ENCODE data around the gene USP3. TPM values are rescaled to one million over a fixed set of nuclear protein-coding genes. Genes with fewer than 3 reads are reported as not detected.

The USP3 gene
- total and polyA plus RNA-seq, 2 donors: 20.6 to 77.4 TPM

DNA sequence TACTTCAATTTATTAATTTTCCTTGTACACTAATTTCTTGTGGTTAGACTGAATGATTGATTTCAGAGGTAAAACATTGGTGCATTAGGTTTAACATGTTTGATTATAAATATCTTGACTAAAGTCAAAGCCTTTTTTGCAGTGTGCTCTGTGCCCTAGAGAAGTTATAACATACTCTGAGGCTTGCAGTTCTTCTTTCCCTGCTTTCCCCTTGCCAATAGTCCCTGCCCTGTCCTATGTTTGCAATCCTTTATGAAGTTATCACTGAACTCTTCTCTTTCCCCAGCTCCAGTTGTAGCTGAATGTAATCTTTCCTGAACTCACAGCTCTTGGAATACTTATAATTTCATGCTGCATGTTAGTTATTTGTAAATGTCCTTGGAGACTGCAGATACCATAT, 35.6 kb downstream of the USP3 start:
- H3K4me3 ChIP-seq (ENCODE audit: low read depth, low read length): no peak overlapping the region
- no peaks in the 10 kb centered on the region for H3K4me1 ChIP-seq (ENCODE audit: insufficient read depth)
- H3K27ac ChIP-seq (ENCODE audit: low read depth): no peak overlapping the region
- H3K36me3 ChIP-seq (ENCODE audit: insufficient read depth): no peaks in the 10 kb centered on the region
- DNase-seq (ENCODE audit: extremely low spot score): no peak

DNA sequence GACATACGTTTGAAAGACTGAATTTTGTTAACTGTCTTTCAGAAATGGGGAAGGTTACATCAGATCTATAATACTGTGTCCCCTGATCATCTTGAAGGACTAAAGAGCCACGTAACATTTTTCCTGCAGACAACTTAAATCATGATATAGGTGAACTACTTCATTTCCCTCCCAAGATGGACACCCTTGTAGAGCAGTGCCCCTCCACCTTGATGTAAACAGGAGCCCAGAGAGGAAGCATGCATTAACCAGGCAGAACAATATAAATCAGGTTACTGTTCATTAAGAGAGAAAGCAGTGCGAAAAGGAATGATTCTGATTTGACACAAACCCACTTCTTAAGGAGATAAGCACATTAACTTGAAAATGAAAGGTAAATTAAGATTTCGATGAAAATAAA, 36.1 kb downstream of the USP3 start:
- no peak for DNase-seq (ENCODE audit: extremely low spot score)
- Histone ChIP-seq H3K4me3 (ENCODE audit: low read depth, low read length) (no peak overlapping the region), H3K36me3 (ENCODE audit: insufficient read depth) (no peaks in the 10 kb centered on the region), H3K27ac (ENCODE audit: low read depth) (no peak overlapping the region), H3K4me1 (ENCODE audit: insufficient read depth) (no peaks in the 10 kb centered on the region)
- WGBS: 92% methylated on average over 4 of the region's 4 CpGs

DNA sequence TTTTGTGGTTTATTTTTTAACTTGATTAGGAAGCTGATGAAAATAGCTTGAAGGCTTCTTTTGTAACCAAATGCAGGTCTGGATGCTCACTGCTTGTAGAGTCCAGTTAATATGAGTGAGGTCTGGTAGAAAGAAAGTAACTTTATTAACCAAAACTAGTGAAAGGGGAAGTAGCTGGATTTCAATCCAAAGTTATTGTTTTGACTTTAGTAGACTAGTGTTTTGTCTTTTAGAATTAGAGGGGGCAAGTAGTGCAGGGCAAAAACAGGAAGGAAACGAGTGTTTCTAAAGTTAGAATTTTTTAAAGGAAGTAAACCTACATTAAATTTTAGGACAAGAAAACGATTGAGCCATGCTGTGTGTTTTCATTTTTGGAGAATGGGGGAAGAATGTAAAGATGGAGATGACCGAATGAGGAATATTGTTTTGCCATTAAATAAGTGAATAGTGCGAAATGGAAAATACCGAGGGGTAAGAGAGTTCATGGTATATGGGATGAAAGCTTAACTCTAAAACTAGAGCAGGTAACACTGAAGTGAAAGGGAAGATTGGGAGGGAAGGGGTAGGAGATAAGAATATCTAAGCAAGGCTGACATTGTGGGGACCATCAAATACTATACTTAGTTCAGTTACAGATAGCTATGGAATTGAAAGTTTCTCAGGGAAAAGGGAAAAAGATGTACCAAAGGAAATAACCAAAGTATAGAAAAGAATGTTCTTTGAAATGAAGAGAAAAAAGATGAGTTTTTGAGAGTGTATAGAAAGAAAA, 40.0 kb downstream of the USP3 start:
- Histone ChIP-seq H3K4me1 (ENCODE audit: insufficient read depth) (no peaks in the 10 kb centered on the region), H3K27ac (ENCODE audit: low read depth) (no peak overlapping the region), H3K4me3 (ENCODE audit: low read depth, low read length) (no peak overlapping the region), H3K36me3 (ENCODE audit: insufficient read depth) (no peaks in the 10 kb centered on the region)
- DNase-seq (ENCODE audit: extremely low spot score): no peak
- 80% methylated on average over 5 of the region's 5 CpGs for WGBS

DNA sequence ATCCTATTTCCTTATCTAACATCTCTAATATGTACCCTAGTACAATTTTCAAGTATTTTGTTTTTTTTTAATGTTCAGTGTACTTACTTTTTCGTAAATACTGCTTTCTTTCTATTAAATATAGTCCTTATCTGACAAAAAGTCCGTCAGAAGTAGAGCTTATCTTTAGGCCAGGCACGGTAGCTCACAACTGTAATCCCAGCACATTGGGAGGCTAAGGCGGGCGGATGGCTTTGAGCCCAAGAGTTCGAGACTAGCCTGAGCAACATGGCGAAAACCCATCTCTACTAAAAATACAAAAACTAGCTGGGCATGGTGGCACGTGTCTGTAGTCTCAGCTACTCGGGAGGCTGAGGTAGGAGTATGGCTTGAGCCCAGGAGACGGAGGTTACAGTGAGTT, 41.1 kb downstream of the USP3 start:
- no peak overlapping the region for H3K4me3 ChIP-seq (ENCODE audit: low read depth, low read length)
- DNase-seq (ENCODE audit: extremely low spot score): no peak
- 96% methylated on average over 10 of the region's 10 CpGs for WGBS
- no peaks in the 10 kb centered on the region for H3K36me3 ChIP-seq (ENCODE audit: insufficient read depth)
- H3K27ac ChIP-seq (ENCODE audit: low read depth): no peak overlapping the region
- no peaks in the 10 kb centered on the region for H3K4me1 ChIP-seq (ENCODE audit: insufficient read depth)

DNA sequence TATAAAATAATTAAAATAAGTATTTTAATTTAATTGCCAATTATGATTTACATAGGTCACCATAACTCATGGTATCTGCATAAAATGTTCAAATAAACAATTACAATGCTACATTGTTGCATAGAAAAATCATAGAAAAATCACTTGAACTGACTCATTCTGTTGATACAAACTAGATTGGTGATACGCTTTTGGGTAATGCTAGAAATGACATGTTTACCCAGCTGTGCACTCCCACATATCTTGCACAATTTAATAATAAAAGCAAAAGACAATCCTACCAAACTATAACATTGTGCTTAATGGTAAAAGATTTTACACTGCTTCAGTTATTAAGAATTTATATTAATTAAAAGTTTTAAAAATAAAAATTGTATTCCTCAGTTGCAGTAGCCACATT, 47.0 kb downstream of the USP3 start:
- Histone ChIP-seq H3K36me3 (ENCODE audit: insufficient read depth) (no peaks in the 10 kb centered on the region), H3K4me1 (ENCODE audit: insufficient read depth) (no peaks in the 10 kb centered on the region), H3K4me3 (ENCODE audit: low read depth, low read length) (no peak overlapping the region), H3K27ac (ENCODE audit: low read depth) (no peak overlapping the region)
- no peak for DNase-seq (ENCODE audit: extremely low spot score)
- 46% methylated on average over 1 of the region's 1 CpG for WGBS

DNA sequence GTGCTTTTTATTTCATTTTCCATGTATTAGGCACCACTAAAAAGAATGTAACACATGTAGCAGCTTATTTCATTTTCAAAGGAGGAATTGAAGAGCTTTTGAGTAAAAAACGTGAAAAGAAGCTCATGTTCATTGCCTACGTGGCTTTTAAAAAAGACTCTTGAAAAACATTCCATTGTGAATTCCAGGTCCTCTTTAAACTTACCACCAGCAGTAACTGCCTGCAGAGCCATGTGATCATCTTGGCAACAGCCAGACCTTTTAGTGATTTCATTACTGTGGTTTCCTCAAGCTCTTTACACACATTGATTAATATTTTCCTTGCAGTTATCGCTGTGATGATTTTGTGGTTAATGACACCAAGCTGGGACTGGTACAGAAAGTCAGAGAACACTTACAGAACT, 49.0 kb downstream of the USP3 start:
- peak; percentile 13 for DNase-seq (ENCODE audit: extremely low spot score)
- peak overlapping the region; percentile 38 for H3K27ac ChIP-seq (ENCODE audit: low read depth)
- 8% methylated on average over 3 of the region's 3 CpGs for WGBS
- H3K4me1 ChIP-seq (ENCODE audit: insufficient read depth): no peaks in the 10 kb centered on the region
- no peaks in the 10 kb centered on the region for H3K36me3 ChIP-seq (ENCODE audit: insufficient read depth)
- no peak overlapping the region for H3K4me3 ChIP-seq (ENCODE audit: low read depth, low read length)

DNA sequence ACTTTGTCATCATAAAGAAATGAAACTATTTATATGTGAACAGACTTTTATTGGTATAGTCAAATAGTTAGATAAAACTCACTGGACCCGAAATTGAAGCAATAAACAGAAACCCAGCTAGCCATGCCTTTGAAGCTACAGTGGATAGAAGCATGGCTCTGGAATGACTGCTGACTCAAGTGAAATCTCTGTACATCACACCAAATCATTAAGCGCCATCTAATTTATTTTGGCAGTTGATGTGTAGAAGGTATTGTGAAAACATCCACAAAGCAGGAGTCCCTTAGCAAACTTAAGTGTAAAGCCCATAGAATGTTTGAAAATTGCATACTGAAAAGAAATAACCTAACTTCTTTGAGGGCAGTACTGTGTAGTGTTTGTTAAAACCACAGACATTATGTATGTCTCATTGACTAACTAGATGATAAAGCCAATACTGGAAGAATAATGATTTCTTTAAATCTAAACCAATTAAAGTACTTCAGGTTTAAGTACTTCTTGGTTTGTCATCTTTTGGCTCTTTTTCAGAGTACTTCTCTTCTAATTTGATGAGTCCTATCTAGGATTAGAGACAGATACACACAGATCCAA, 50.0 kb downstream of the USP3 start:
- H3K27ac ChIP-seq (ENCODE audit: low read depth): no peak overlapping the region

DNA sequence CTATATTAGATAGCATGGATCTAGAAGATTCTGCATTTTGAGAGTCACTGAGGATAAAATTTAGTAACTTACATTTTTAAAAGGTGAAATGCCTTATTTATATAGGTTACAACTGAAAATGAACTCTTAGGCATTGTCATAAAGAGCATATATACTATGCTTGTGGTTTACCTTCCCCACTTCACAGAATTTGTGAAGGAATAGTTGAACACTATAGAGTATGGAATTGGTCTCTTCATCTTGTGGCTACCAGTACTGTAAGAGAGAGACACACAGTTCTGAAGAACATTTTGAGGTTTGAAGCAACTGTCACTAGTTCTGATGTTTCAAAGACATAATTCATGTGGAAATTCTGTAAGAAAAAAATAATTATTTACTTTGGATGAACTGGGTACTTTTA, 51.1 kb downstream of the USP3 start:
- Histone ChIP-seq H3K4me1 (ENCODE audit: insufficient read depth) (no peaks in the 10 kb centered on the region), H3K27ac (ENCODE audit: low read depth) (no peak overlapping the region), H3K4me3 (ENCODE audit: low read depth, low read length) (no peak overlapping the region), H3K36me3 (ENCODE audit: insufficient read depth) (no peaks in the 10 kb centered on the region)
- no peak for DNase-seq (ENCODE audit: extremely low spot score)

More for the DNA sequence above, 50.0 kb downstream of the USP3 start:
- Histone ChIP-seq H3K4me3 (ENCODE audit: low read depth, low read length) (no peak overlapping the region), H3K36me3 (ENCODE audit: insufficient read depth) (no peaks in the 10 kb centered on the region), H3K4me1 (ENCODE audit: insufficient read depth) (no peaks in the 10 kb centered on the region)
- WGBS: 60% methylated on average over 2 of the region's 2 CpGs
- DNase-seq (ENCODE audit: extremely low spot score): no peak

DNA sequence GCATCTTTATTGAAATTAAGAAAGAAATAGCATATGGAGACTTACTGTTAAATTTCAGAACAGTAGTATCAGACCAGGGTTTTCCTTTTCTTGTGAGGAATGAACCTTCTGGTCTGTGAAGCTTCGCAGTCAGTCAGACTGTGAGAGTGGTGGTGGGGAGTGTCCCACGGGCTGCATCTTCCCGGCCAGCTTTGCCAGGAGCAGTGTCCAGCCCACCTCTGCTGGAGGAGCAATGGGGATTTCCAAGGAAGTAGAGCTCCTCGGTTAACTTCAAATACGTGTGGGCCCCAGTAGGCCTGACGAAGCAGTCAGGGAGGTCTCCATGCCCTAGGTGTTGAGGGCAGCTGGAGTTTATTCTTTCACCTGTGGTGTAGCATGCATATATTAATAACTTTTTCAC, 51.9 kb downstream of the USP3 start:
- no peak overlapping the region for H3K4me3 ChIP-seq (ENCODE audit: low read depth, low read length)
- no peaks in the 10 kb centered on the region for H3K4me1 ChIP-seq (ENCODE audit: insufficient read depth)
- no peaks in the 10 kb centered on the region for H3K36me3 ChIP-seq (ENCODE audit: insufficient read depth)
- DNase-seq (ENCODE audit: extremely low spot score): no peak
- no peak overlapping the region for H3K27ac ChIP-seq (ENCODE audit: low read depth)
- WGBS: 85% methylated on average over 6 of the region's 6 CpGs

DNA sequence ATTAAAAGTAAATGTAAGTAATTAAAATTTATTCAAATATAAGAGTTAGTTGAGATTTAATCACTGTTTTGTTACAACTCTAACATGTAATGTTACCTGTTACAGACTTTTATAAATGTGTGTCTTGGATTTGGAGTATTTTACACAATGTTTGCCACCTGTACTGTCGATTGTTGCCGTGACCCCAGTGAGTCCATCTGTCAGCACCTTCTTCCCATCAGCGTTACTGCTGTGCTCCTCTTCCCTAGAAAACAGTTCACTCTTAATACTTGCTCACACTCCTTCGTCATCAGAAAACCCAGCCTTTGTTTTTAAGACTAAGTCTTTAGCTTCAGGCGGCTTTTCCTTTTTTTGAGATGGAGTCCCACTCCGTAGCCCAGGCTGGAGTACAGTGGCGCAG, 52.3 kb downstream of the USP3 start:
- WGBS: 97% methylated on average over 7 of the region's 7 CpGs
- no peak overlapping the region for H3K4me3 ChIP-seq (ENCODE audit: low read depth, low read length)
- no peak overlapping the region for H3K27ac ChIP-seq (ENCODE audit: low read depth)
- DNase-seq (ENCODE audit: extremely low spot score): no peak
- no peaks in the 10 kb centered on the region for H3K4me1 ChIP-seq (ENCODE audit: insufficient read depth)
- H3K36me3 ChIP-seq (ENCODE audit: insufficient read depth): no peaks in the 10 kb centered on the region

DNA sequence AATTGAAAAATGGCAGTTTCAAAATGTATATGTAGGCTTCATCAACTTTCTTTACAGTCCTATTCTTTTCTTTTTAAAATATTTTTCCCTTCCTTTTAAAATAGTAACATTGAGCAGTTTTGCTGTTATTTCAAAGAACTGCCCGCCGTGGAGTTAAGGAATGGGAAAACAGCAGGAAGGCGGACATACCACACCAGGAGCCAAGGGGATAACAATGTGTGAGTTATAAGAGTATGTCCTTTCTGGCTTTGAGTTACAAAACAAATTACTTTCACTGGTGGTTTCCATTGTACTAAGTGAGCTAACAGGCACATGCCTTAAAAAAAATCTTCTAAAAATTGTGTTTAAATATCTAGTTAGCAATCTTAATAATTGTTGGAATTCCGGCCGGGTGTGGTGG, 55.4 kb downstream of the USP3 start:
- H3K27ac ChIP-seq (ENCODE audit: low read depth): no peak overlapping the region
- no peaks in the 10 kb centered on the region for H3K4me1 ChIP-seq (ENCODE audit: insufficient read depth)
- no peak for DNase-seq (ENCODE audit: extremely low spot score)
- no peaks in the 10 kb centered on the region for H3K36me3 ChIP-seq (ENCODE audit: insufficient read depth)
- WGBS: 95% methylated on average over 5 of the region's 5 CpGs
- no peak overlapping the region for H3K4me3 ChIP-seq (ENCODE audit: low read depth, low read length)

DNA sequence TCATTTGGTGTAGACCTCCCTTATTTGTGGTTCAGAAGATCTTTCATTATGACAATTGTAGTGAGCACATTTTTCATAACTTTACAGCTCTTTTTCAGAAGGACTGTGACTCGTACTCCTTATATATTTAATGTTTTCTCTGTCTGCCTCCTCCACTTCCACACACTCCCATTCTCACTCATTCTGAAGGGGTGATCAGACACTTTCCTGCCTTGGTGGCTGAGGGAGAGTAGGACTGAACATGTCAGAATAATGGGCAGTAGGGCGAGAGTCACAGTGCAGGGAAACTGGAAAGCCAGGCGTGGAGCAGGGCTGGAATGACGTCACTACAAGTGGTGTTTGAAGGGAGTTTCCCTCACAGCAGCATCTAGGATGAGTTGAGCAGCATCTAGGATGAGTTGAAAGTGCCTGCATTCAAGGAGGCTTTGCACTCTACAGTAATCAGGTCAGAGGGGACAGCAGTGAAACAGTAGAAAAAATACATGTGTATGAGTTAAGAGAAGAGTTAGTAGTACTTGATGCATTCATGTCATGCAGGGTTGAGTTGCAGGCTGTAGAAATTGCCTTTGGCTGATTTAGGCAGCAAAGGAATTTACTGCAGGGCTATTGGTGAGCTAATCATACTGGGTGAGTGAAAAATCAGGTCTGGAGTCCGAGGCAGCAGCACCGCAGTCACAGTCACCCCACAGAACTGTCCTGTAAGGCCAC, 56.5 kb downstream of the USP3 start:
- Histone ChIP-seq H3K4me1 (ENCODE audit: insufficient read depth) (no peaks in the 10 kb centered on the region), H3K4me3 (ENCODE audit: low read depth, low read length) (no peak overlapping the region), H3K36me3 (ENCODE audit: insufficient read depth) (no peaks in the 10 kb centered on the region), H3K27ac (ENCODE audit: low read depth) (no peak overlapping the region)
- WGBS: 93% methylated on average over 6 of the region's 6 CpGs
- no peak for DNase-seq (ENCODE audit: extremely low spot score)

DNA sequence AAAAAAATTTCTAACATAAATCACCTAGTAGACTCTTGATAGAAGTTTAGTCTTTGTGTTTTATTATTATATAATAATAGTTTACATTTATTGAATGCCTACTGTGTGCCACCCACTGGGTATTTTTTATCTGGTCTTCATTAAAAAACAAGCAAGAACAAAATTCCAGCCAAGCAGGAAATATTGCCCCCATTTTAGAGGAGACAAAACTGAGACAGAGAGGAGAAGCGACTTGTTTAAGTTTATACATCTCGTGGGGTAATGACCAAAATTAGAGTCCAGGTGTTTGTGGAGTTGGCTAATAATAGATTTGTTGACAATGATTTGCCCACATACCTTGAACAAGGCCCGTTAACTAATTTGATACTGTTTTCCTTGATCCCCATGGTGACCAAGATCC, 59.7 kb downstream of the USP3 start:
- no peaks in the 10 kb centered on the region for H3K4me1 ChIP-seq (ENCODE audit: insufficient read depth)
- peaks cover 2% of the 10 kb centered on the region for H3K36me3 ChIP-seq (ENCODE audit: insufficient read depth)
- no peak for DNase-seq (ENCODE audit: extremely low spot score)
- H3K4me3 ChIP-seq (ENCODE audit: low read depth, low read length): no peak overlapping the region
- 31% methylated on average over 3 of the region's 3 CpGs for WGBS
- no peak overlapping the region for H3K27ac ChIP-seq (ENCODE audit: low read depth)

DNA sequence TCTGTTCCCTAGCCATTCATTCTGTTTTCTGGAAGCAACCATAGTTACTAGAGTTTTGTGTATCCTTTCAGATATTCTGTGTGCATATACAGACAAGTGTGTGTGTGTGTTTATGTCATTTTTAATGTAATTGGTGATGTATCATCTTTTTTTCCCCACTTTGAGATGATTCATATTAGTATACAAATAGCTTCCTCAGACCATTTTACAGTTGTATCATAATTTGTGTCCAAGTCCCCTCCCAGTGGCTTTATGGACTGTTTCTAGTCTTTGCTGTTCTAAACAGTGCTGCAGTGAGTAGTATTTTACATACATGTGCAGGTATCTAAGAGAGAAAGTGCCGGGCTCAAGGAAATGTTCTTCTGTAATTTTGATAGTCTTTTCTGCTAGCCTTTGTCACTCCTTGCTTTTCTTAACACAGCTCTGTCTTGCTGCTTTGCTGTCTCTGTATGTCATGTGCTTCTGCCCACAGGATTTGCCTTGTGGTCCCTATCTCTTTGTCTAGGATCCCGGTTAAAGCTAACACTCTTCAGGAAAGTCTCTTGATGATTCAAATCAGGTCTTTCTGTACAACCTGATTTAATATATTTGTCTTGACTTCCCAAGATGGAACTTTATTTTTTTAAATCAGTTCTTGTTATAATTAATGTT, 61.3 kb downstream of the USP3 start:
- H3K4me3 ChIP-seq (ENCODE audit: low read depth, low read length): no peak overlapping the region
- WGBS: 78% methylated on average over 2 of the region's 2 CpGs
- no peak overlapping the region for H3K27ac ChIP-seq (ENCODE audit: low read depth)
- DNase-seq (ENCODE audit: extremely low spot score): no peak
- peaks cover 2% of the 10 kb centered on the region for H3K36me3 ChIP-seq (ENCODE audit: insufficient read depth)
- H3K4me1 ChIP-seq (ENCODE audit: insufficient read depth): no peaks in the 10 kb centered on the region

Measured in urinary bladder (tissue), 4 donors.